Stimulated activated naive B cell treated with anti-CD40 and anti-IgM and Interleukin-4, amounts not matched to agents 10 μg/mL and 1 μg/mL and 100 μg/mL, for 72 hours (primary cell): ENCODE measurements around the gene RFXANK.
"Not testable (repeated sequence)": the region's sequence is repeated elsewhere in the genome, so short reads cannot be mapped to it uniquely, and the experiment has no call there.

Experiments
- ATAC-seq, 2 donors: fragments of 150-1000 bp; cut with Tn5 transposase; replicated peaks; 2 replicates each; pipeline ENCODE4 v1.10.0; 2021; ENCODE audit warnings: moderate library complexity in 1 of 2
- DNase-seq: peaks from one replicate; pipeline ENCODE4 v3.0.0; 2021
- H3K27ac Mint-ChIP-seq: one replicate; pipeline ENCODE4 v1.8.0; 2022; ENCODE audit warnings: mild to moderate bottlenecking, mixed read lengths
- H3K27me3 Mint-ChIP-seq, 2 donors: one replicate each; pipeline ENCODE4 v1.8.0; 2022; ENCODE audit warnings: mixed read lengths in 2 of 2
- H3K36me3 Mint-ChIP-seq, 2 donors: one replicate each; pipeline ENCODE4 v1.8.0; 2022; ENCODE audit warnings: mixed read lengths in 2 of 2, mild to moderate bottlenecking in 1 of 2
- H3K4me1 Mint-ChIP-seq, 2 donors: one replicate each; pipeline ENCODE4 v1.8.0; 2022; ENCODE audit warnings: mixed read lengths in 2 of 2, mild to moderate bottlenecking in 1 of 2
- H3K4me3 Mint-ChIP-seq, 2 donors: one replicate each; pipeline ENCODE4 v1.8.0; 2022; ENCODE audit warnings: mild to moderate bottlenecking in 2 of 2, mixed read lengths in 2 of 2, moderate library complexity in 1 of 2
- H3K9me3 Mint-ChIP-seq, 2 donors: one replicate each; pipeline ENCODE4 v1.8.0; 2022; ENCODE audit warnings: mixed read lengths in 2 of 2, mild to moderate bottlenecking in 1 of 2

Gene RFXANK

GRCh38 chr19:19221000-19221399 lies 28.9 kb downstream of the RFXANK start:
- H3K36me3 Mint-ChIP-seq, ATAC-seq: not testable (repeated sequence)

GRCh38 chr19:19223060-19223459 lies 31.0 kb downstream of the RFXANK start:
- H3K36me3 Mint-ChIP-seq = no peaks in the 10 kb centered on the region
- DNase-seq = no peak
- no peak for ATAC-seq
- H3K9me3 Mint-ChIP-seq = no peaks in the 10 kb centered on the region
- no peak overlapping the region for H3K4me3 Mint-ChIP-seq
- peaks cover 27 to 32% of the 10 kb centered on the region in 2 donors for H3K27me3 Mint-ChIP-seq
- H3K27ac Mint-ChIP-seq = no peak overlapping the region
- peaks cover 4 to 14% of the 10 kb centered on the region in 2 donors for H3K4me1 Mint-ChIP-seq

More at GRCh38 chr19:19221000-19221399, 28.9 kb downstream of the RFXANK start:
- not testable (repeated sequence) for H3K27ac Mint-ChIP-seq, H3K4me3 Mint-ChIP-seq, DNase-seq, H3K9me3 Mint-ChIP-seq
- Mint-ChIP-seq H3K4me1 (peaks cover 4 to 19% of the 10 kb centered on the region in 2 donors), H3K27me3 (peaks cover 21 to 40% of the 10 kb centered on the region in 2 donors)

DNA sequence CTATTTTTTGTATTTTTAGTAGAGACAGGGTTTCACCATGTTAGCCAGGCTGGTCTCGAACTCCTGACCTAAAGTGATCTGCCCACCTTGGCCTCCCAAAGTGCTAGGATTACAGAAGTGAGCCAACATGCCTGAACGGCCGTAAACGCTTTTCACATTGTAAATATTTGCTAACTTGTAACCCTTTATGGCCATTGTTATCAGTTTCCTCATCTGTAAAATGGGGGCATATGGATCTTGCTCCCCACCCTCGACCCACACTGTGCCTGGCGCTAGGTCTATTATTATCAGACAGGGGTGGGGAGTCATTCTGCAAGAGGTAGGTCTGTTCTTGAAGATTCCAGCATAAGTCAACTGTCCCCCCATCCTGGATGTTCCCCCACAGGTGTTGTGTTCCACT lies 31.6 kb downstream of the RFXANK start:
- Mint-ChIP-seq H3K9me3 (no peaks in the 10 kb centered on the region), H3K27me3 (peaks cover 33 to 37% of the 10 kb centered on the region in 2 donors), H3K4me3 (no peak overlapping the region), H3K27ac (no peak overlapping the region), H3K4me1 (peaks cover 4 to 14% of the 10 kb centered on the region in 2 donors), H3K36me3 (no peaks in the 10 kb centered on the region)
- DNase-seq = no peak
- no peak for ATAC-seq

DNA sequence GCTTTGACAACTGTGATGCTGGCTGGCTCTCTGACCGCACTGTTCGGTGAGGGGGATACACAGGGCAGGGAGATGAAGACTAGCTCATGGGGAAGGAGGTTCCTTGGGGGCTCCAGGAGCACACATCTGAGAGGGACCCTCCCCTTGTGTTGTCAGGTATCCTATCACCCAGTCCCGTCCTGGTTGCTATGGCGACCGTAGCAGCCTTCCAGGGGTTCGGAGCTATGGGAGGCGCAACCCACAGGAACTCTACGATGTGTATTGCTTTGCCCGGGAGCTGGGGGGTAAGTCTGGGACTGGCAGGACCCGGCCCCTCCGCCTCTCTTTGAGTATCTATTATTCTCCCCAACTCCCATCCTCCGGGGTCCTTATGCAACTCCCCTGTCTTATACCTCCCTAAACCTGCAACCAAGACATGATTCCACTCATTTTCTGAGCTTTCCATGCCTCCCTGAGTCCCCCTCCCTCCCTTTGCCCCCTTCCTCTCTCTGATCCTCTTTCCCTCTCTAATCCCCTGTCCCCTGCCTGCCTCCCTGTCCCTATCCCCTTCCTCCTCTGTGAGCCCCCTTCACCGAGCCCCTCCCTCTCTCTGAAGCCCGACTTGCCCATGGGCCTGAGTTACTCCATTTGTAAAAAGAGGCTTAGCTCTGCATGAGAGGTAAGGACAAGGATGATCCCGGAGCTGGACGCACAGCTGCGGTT lies 32.2 kb downstream of the RFXANK start:
- peaks cover 4 to 14% of the 10 kb centered on the region in 2 donors for H3K4me1 Mint-ChIP-seq
- peak overlapping the region; percentile 36 to 83 for H3K4me3 Mint-ChIP-seq
- H3K9me3 Mint-ChIP-seq = no peaks in the 10 kb centered on the region
- H3K27ac Mint-ChIP-seq = no peak overlapping the region
- DNase-seq = no peak
- ATAC-seq = peak in 1 of 2 donors; percentile 6
- no peaks in the 10 kb centered on the region for H3K36me3 Mint-ChIP-seq
- peaks cover 35 to 44% of the 10 kb centered on the region in 2 donors for H3K27me3 Mint-ChIP-seq

GRCh38 chr19:19224852-19225494 lies 32.9 kb downstream of the RFXANK start:
- ATAC-seq = peak; percentile 86 to 92
- H3K4me1 Mint-ChIP-seq = peaks cover 4 to 14% of the 10 kb centered on the region in 2 donors
- no peaks in the 10 kb centered on the region for H3K9me3 Mint-ChIP-seq
- H3K27ac Mint-ChIP-seq = no peak overlapping the region
- H3K36me3 Mint-ChIP-seq = no peaks in the 10 kb centered on the region
- DNase-seq = peak; percentile 64
- H3K4me3 Mint-ChIP-seq = peak overlapping the region; percentile 82 to 83
- H3K27me3 Mint-ChIP-seq = peaks cover 35 to 46% of the 10 kb centered on the region in 2 donors

- Mint-ChIP-seq H3K36me3 (no peaks in the 10 kb centered on the region), H3K27ac (no peak overlapping the region), H3K4me1 (peaks cover 4 to 14% of the 10 kb centered on the region in 2 donors), H3K4me3 (no peak overlapping the region), H3K9me3 (no peaks in the 10 kb centered on the region), H3K27me3 (peaks cover 35 to 46% of the 10 kb centered on the region in 2 donors)
- ATAC-seq (no peak), DNase-seq (no peak)
Measured at GRCh38 chr19:19226204-19226603, 34.1 kb downstream of the RFXANK start.

DNA sequence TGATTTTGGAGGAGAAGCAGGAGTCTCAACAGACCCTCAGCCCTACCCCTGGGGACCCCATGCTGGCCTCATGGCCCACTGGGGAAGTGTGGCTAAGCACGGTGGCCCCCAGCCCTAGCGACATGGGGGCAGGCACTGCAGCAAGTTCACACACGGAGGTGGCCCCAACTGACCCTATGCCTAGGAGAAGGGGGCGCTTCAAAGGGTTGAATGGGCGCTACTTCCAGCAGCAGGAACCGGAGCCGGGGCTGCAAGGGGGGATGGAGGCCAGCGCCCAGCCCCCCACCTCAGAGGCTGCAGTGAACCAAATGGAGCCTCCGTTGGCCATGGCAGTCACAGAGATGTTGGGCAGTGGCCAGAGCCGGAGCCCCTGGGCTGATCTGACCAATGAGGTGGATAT lies 34.6 kb downstream of the RFXANK start:
- no peak overlapping the region for H3K27ac Mint-ChIP-seq
- H3K4me1 Mint-ChIP-seq = peaks cover 4 to 14% of the 10 kb centered on the region in 2 donors
- H3K9me3 Mint-ChIP-seq = no peaks in the 10 kb centered on the region
- no peaks in the 10 kb centered on the region for H3K36me3 Mint-ChIP-seq
- H3K27me3 Mint-ChIP-seq = peaks cover 36 to 46% of the 10 kb centered on the region in 2 donors
- DNase-seq (no peak), ATAC-seq (no peak)
- H3K4me3 Mint-ChIP-seq = no peak overlapping the region

DNA sequence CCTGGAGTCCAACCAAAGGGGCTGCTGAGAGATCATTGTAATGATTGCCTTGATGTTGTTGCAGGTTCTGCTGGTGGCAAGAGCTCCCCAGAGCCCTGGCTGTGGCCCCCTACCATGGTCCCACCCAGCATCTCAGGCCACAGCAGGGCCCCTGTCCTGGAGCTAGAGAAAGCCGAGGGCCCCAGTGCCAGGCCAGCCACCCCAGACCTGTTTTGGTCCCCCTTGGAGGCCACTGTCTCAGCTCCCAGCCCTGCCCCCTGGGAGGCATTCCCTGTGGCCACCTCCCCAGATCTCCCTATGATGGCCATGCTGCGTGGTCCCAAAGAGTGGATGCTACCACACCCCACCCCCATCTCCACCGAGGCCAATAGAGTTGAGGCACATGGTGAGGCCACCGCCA lies 35.2 kb downstream of the RFXANK start:
- H3K27ac Mint-ChIP-seq = no peak overlapping the region
- peaks cover 40 to 46% of the 10 kb centered on the region in 2 donors for H3K27me3 Mint-ChIP-seq
- H3K36me3 Mint-ChIP-seq = no peaks in the 10 kb centered on the region
- ATAC-seq = no peak
- H3K9me3 Mint-ChIP-seq = no peaks in the 10 kb centered on the region
- H3K4me3 Mint-ChIP-seq = no peak overlapping the region
- DNase-seq = no peak
- H3K4me1 Mint-ChIP-seq = peaks cover 4 to 14% of the 10 kb centered on the region in 2 donors

DNA sequence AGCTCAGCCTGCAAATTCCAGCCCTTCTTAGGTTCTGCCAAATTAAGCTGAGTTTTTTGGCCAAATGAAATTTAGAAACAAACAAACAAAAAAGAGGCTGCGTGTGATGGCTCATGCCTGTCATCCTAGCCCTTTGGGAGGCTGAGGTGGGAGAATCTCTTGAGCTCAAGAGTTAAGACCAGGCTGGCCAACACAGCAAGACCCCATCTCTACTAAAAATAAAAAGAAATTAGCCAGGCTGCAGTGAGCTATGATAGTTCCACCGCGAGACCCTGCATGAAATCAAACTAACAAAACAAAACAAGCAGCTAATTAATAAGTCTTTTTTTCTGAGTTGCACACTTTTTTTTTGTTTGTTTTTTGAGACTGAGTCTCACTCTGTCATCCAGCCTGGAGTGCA lies 37.6 kb downstream of the RFXANK start:
- H3K9me3 Mint-ChIP-seq = peaks cover 4 to 6% of the 10 kb centered on the region in 2 donors
- no peak for DNase-seq
- H3K4me3 Mint-ChIP-seq = no peak overlapping the region
- ATAC-seq = no peak
- peaks cover 4 to 9% of the 10 kb centered on the region in 2 donors for H3K4me1 Mint-ChIP-seq
- H3K27ac Mint-ChIP-seq = no peak overlapping the region
- H3K27me3 Mint-ChIP-seq = peaks cover 35 to 40% of the 10 kb centered on the region in 2 donors
- H3K36me3 Mint-ChIP-seq = no peaks in the 10 kb centered on the region

DNA sequence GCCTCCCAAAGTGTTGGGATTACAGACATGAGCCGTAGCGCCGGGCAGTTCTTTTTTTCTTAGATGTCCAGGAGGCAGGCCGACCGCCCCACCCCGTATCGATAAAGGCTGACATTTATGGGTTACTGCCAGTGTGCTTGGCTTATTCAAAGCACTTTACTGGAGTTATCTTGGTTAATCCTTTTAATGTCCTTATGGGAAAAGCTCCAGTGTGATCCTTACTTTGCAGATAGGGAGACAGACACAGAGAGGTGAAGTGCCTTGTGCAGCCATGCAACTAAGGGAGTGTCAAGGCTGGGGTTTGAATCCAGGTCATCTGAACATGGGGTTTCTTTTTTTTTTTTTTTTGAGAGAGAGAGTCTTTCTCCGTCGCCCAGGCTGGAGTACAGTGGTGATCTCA lies 38.9 kb downstream of the RFXANK start:
- Mint-ChIP-seq H3K9me3 (peaks cover 6 to 7% of the 10 kb centered on the region in 2 donors), H3K27ac (no peak overlapping the region), H3K27me3 (peaks cover 24 to 31% of the 10 kb centered on the region in 2 donors), H3K4me3 (no peak overlapping the region), H3K4me1 (no peaks in the 10 kb centered on the region), H3K36me3 (no peaks in the 10 kb centered on the region)
- ATAC-seq (no peak), DNase-seq (no peak)

DNA sequence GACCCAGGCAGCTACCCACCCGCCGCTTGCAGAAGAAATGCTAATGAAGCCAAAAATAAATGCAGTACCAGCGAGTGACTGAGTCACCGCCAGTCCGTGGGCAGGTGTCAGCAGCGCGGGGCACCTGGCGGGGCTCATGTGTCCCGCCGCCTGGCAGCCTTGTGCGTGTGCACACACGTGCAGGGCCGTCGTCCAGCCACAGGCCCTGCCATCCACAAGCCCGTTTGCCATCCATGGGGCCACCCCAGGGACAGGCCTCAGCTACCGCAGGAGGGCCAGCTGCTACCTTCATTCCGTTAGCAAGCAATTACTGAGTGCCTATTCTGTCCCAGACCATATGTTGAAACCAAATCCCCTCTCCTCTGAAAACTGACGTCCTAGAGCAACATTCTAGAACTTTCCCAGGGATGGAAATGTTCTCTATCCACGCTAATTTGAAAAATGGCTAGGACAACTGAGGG lies 40.2 kb downstream of the RFXANK start:
- Mint-ChIP-seq H3K4me3 (no peak overlapping the region), H3K27ac (no peak overlapping the region), H3K4me1 (no peaks in the 10 kb centered on the region), H3K27me3 (peaks cover 15 to 21% of the 10 kb centered on the region in 2 donors), H3K36me3 (peaks cover 0 to 3% of the 10 kb centered on the region in 2 donors), H3K9me3 (peaks cover 6 to 7% of the 10 kb centered on the region in 2 donors)
- ATAC-seq = no peak
- no peak for DNase-seq

GRCh38 chr19:19234220-19234816 lies 42.3 kb downstream of the RFXANK start:
- no peak overlapping the region for H3K27ac Mint-ChIP-seq
- no peak for DNase-seq

DNA sequence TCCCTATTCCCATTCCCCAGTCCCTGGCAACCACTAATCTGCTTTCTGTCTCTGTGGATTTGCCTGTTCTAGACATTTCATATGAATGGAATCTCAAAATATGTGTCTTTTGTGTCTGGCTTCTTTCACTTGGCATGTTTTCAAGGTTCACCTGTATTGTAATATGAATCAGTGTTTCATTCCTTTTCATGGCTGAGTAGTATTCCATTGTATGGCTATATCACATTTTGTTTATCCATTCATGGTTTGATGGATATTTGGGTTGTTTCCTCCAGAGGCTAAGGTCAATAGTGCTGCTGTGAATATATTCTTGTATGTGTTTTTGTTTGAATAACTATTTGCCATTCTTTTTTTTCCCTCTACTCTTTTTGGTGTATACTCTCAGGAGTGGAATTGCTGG lies 44.1 kb downstream of the RFXANK start:
- no peak overlapping the region for H3K27ac Mint-ChIP-seq
- H3K4me1 Mint-ChIP-seq = no peaks in the 10 kb centered on the region
- H3K4me3 Mint-ChIP-seq = no peak overlapping the region
- peaks cover 23 to 27% of the 10 kb centered on the region in 2 donors for H3K27me3 Mint-ChIP-seq
- H3K9me3 Mint-ChIP-seq = peaks cover 6 to 7% of the 10 kb centered on the region in 2 donors
- DNase-seq (no peak), ATAC-seq (no peak)
- peaks cover 0 to 3% of the 10 kb centered on the region in 2 donors for H3K36me3 Mint-ChIP-seq

More at GRCh38 chr19:19234220-19234816, 42.3 kb downstream of the RFXANK start:
- no peak for ATAC-seq
- no peak overlapping the region for H3K4me3 Mint-ChIP-seq
- peaks cover 0 to 3% of the 10 kb centered on the region in 2 donors for H3K36me3 Mint-ChIP-seq
- H3K9me3 Mint-ChIP-seq = peaks cover 6 to 7% of the 10 kb centered on the region in 2 donors
- H3K27me3 Mint-ChIP-seq = peaks cover 16% of the 10 kb centered on the region in 2 donors
- H3K4me1 Mint-ChIP-seq = no peaks in the 10 kb centered on the region

DNA sequence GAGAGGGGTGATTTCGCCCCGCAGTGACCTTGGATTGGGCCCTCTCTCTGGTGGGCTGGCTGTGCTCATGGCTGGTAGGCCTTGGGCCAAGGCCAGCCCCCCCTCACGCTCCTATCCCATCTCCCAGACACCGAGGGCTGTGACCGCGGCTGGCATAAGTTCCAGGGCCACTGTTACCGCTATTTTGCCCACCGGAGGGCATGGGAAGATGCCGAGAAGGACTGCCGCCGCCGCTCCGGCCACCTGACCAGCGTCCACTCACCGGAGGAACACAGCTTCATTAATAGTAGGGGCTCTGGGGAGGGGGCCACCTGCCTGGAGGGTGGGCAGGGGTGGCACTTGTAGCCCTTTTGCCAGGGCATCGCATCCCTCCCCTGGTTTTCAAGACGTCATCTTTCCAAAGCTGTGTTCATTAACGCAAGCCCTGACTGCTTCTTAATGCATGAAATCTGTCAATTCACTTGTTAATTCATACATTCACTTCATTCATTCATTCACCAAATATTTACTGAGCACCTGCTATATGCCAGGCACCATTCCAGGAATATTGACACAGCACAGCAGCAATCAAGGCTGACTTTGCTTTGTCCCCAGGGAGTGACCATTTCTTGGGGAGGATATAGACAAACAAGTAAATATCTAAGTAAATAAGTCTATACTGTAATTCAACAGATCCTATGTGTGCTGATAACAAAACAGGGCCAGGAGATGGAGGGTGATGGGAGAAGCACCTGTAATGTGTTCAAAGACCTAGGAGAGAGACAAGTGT lies 46.3 kb downstream of the RFXANK start:
- H3K9me3 Mint-ChIP-seq = peaks cover 4 to 7% of the 10 kb centered on the region in 2 donors
- H3K36me3 Mint-ChIP-seq = peaks cover 0 to 3% of the 10 kb centered on the region in 2 donors
- peaks cover 23 to 28% of the 10 kb centered on the region in 2 donors for H3K27me3 Mint-ChIP-seq
- no peak overlapping the region for H3K27ac Mint-ChIP-seq
- no peaks in the 10 kb centered on the region for H3K4me1 Mint-ChIP-seq
- H3K4me3 Mint-ChIP-seq = no peak overlapping the region
- ATAC-seq (no peak), DNase-seq (no peak)
